Osteocyte (in vitro differentiated cells): ENCODE results near the gene MYO16. TPM values are rescaled to one million over a fixed set of nuclear protein-coding genes. Genes with fewer than 3 reads are reported as not detected.
"Not testable (repeated sequence)": the region's sequence is repeated elsewhere in the genome, so short reads cannot be mapped to it uniquely, and the experiment has no call there.

Experiments used
- DNase-seq: peaks from one replicate; pipeline ENCODE4 v3.0.0; 2021; ENCODE audit warnings: mixed read lengths; ENCODE audit not compliant: unreplicated experiment; ENCODE audit errors: extremely low spot score
- H3K27ac Mint-ChIP-seq: one replicate; pipeline ENCODE4 v1.8.0; 2021; ENCODE audit warnings: mild to moderate bottlenecking, mixed read lengths; ENCODE audit not compliant: unreplicated experiment
- H3K27me3 Mint-ChIP-seq: one replicate; pipeline ENCODE4 v1.8.0; 2021; ENCODE audit warnings: mixed read lengths; ENCODE audit not compliant: unreplicated experiment
- H3K36me3 Mint-ChIP-seq: one replicate; pipeline ENCODE4 v1.8.0; 2021; ENCODE audit warnings: mixed read lengths; ENCODE audit not compliant: unreplicated experiment
- H3K4me1 Mint-ChIP-seq: one replicate; pipeline ENCODE4 v1.8.0; 2021; ENCODE audit warnings: mixed read lengths; ENCODE audit not compliant: unreplicated experiment
- H3K4me3 Mint-ChIP-seq: one replicate; pipeline ENCODE4 v1.8.0; 2021; ENCODE audit warnings: mild to moderate bottlenecking, moderate library complexity, mixed read lengths; ENCODE audit not compliant: unreplicated experiment
- H3K9me3 Mint-ChIP-seq: one replicate; pipeline ENCODE4 v1.8.0; 2021; ENCODE audit warnings: mixed read lengths; ENCODE audit not compliant: unreplicated experiment
- total RNA-seq: library from RNA; stranded (reverse); gene quantifications from 2 replicates; pipeline ENCODE4 v1.2.1, GENCODE V29; 2021
- TF ChIP-seq, protein P1 (sequence below): fragments of 200-600 bp; sonication (generic); IDR thresholded peaks from 2 replicates; pipeline ENCODE4 v1.5.0; 2021; ENCODE audit warnings: antibody characterized with exemption, mild to moderate bottlenecking, moderate library complexity

Gene MYO16
- total RNA-seq, 1 donor from 2014 or later, result 0.13 TPM

DNA sequence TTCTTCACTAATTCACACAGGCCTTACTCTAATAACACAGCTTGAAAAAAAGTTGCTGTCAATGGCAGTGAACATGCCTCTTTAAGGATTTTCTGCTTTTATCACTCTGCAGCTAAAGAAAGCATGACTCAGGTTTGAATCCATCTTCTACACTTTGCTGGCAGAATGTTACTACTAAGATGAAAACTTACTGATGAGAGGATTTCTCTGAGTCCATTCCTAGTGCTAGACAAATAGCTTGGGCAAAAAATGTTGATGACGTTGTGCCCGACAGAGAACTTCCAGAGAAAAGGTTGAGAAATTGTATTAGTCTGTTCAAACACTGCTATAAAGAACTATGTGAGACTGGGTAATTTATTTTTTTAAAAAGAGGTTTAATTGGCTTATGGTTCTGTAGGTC, 585.0 kb downstream of the MYO16 start:
- H3K27ac Mint-ChIP-seq, result no peak overlapping the region
- H3K4me3 Mint-ChIP-seq, result no peak overlapping the region
- no peaks in the 10 kb centered on the region for H3K36me3 Mint-ChIP-seq
- peaks cover 12% of the 10 kb centered on the region for H3K4me1 Mint-ChIP-seq
- TF ChIP-seq, protein P1, sequence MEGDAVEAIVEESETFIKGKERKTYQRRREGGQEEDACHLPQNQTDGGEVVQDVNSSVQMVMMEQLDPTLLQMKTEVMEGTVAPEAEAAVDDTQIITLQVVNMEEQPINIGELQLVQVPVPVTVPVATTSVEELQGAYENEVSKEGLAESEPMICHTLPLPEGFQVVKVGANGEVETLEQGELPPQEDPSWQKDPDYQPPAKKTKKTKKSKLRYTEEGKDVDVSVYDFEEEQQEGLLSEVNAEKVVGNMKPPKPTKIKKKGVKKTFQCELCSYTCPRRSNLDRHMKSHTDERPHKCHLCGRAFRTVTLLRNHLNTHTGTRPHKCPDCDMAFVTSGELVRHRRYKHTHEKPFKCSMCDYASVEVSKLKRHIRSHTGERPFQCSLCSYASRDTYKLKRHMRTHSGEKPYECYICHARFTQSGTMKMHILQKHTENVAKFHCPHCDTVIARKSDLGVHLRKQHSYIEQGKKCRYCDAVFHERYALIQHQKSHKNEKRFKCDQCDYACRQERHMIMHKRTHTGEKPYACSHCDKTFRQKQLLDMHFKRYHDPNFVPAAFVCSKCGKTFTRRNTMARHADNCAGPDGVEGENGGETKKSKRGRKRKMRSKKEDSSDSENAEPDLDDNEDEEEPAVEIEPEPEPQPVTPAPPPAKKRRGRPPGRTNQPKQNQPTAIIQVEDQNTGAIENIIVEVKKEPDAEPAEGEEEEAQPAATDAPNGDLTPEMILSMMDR, result no peak
- no peak for DNase-seq
- no peaks in the 10 kb centered on the region for H3K27me3 Mint-ChIP-seq
- H3K9me3 Mint-ChIP-seq, result no peaks in the 10 kb centered on the region

DNA sequence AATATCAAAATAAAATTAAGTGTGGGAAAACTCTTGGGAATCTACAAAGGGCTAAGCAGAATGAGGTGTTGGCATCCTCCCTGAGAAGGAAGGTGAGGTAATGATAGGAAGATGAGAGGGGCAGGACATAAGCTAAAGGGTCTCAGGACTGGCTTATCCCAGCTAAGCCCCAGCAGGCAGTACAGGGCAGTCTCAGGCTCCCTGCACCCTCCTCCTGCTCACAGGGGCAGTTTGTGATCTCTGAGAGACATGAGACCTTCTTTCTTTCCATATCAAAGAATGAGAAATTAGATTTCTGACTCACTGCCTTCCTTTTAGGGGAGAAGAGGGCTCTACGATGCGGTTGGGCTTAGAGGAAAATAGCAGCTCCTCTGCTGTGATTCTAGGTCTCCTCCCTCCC, 586.0 kb downstream of the MYO16 start:
- Mint-ChIP-seq H3K27me3 (no peaks in the 10 kb centered on the region), H3K9me3 (no peaks in the 10 kb centered on the region), H3K4me3 (no peak overlapping the region), H3K27ac (no peak overlapping the region), H3K36me3 (no peaks in the 10 kb centered on the region), H3K4me1 (peaks cover 12% of the 10 kb centered on the region)
- no peak for DNase-seq
- TF ChIP-seq, protein P1, result no peak

DNA sequence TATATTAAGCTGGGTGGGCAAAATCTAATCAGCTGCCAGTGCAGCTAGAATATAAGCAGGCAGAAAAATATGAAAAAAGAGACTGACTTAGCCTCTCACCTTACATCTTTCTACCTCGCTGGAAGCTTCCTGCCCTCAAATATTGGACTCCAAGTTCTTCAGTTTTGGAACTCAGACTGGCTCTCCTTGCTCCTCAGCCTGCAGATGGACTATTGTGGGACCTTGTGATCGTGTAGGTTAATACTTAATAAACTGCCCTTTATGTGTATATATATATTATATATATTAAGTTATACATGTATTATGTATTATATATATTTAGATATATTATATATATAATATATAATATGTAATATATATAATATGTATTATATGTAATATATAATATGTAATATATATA, 588.1 kb downstream of the MYO16 start:
- H3K27ac Mint-ChIP-seq, H3K4me1 Mint-ChIP-seq, H3K4me3 Mint-ChIP-seq: not testable (repeated sequence)

DNA sequence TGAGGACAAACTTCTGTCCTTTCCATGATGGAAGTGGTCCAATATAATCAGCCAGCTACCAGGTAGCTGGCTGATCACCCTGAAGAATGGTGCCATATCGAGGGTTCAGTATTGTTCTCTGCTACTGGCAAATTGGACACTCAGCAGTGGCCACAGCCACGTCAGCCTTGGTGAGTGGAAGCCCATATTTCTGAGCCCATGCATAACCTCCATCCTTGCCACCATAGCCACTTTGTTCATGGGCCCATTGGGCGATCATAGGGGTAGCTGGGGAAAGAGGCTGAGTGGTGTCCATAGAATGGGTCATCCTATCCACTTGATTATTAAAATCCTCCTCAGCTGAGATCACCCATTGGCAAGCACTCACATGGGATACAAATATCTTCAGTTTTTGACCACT, 591.2 kb downstream of the MYO16 start:
- Mint-ChIP-seq H3K9me3 (peaks cover 13% of the 10 kb centered on the region), H3K36me3 (peaks cover 4% of the 10 kb centered on the region), H3K4me3 (no peak overlapping the region)

More for the DNA sequence above, 588.1 kb downstream of the MYO16 start:
- H3K27me3 Mint-ChIP-seq, H3K9me3 Mint-ChIP-seq, H3K36me3 Mint-ChIP-seq, DNase-seq: not testable (repeated sequence)

DNA sequence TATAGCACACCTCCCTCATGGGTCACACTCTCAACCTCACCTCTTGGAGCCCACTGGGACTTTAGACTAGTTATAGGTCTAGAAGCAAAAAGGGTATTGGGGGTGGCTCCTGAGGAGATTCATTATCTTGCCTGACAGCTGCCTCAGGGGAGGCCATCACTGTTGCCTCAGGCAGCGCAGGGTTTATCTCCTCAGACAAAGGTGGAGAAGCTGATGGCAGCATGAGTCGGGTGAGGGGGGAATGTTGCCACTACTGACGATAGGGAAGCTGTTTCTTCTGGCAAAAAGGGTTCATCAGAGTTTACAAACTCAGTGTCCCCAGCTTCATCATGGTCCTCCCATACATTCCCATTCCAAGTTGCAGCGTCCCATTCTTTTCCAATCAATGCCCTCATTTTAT, 594.6 kb downstream of the MYO16 start:
- TF ChIP-seq, protein P1, result no peak
- Mint-ChIP-seq H3K4me1 (no peaks in the 10 kb centered on the region), H3K27ac (no peak overlapping the region), H3K36me3 (peaks cover 4% of the 10 kb centered on the region), H3K27me3 (no peaks in the 10 kb centered on the region), H3K4me3 (no peak overlapping the region), H3K9me3 (peaks cover 13% of the 10 kb centered on the region)
- DNase-seq, result no peak

More for the DNA sequence above, 591.2 kb downstream of the MYO16 start:
- Mint-ChIP-seq H3K27me3 (no peaks in the 10 kb centered on the region), H3K27ac (no peak overlapping the region), H3K4me1 (no peaks in the 10 kb centered on the region)
- TF ChIP-seq, protein P1, result no peak
- no peak for DNase-seq

DNA sequence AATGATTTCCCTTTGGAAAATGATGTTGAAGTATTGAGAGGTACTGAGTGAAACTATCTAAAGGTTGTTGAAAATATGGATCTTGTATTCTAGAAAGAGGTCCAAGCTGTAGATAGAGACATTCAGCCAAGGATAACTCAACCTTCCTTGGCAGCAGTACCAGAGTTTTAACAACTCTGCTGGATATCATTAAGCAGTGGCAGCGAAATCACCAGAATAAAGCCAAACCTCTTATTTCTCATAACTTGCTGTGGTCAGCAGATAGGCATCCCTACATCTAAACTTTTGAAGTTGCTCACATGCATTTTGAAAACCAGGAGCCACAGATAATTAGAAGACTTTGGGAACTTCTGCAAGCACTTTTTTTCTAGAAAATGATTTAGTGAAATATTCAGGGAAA, 597.2 kb downstream of the MYO16 start:
- TF ChIP-seq, protein P1, result no peak
- Mint-ChIP-seq H3K36me3 (peaks cover 4% of the 10 kb centered on the region), H3K4me1 (peaks cover 2% of the 10 kb centered on the region), H3K27me3 (no peaks in the 10 kb centered on the region), H3K9me3 (peaks cover 26% of the 10 kb centered on the region), H3K27ac (no peak overlapping the region), H3K4me3 (no peak overlapping the region)
- DNase-seq, result no peak
